Measurements from ENCODE around the gene HOXA1.
"Not testable (repeated sequence)": the region's sequence is repeated elsewhere in the genome, so short reads cannot be mapped to it uniquely, and the experiment has no call there.

Gene HOXA1

GRCh38 chr7:27046854-27047549 lies 48.8 kb downstream of the HOXA1 start:
- no peak for DNase-seq (ENCODE audit: low read depth)

- not testable (repeated sequence) for DNase-seq (ENCODE audit: low read depth)
Measured at GRCh38 chr7:27045972-27046371, 49.8 kb downstream of the HOXA1 start.

GRCh38 chr7:27045066-27045465 lies 50.7 kb downstream of the HOXA1 start:
- DNase-seq (ENCODE audit: low read depth): not testable (repeated sequence)

All from T follicular helper cell (primary cell).